A673 (cell line): ENCODE data around the gene BSDC1. TPM values are rescaled to one million over a fixed set of nuclear protein-coding genes. Genes with fewer than 3 reads are reported as not detected.
A peak's percentile ranks its signal among the peaks of the same experiment; 100 is the strongest.

Source experiments
- BruUV-seq: library from RNA; stranded (reverse); fragments of 400-500 nt; replicated peaks from 2 replicates; lab custom pipeline; 2021; lab: Mats Ljungman, UMichigan
- CTCF ChIA-PET: fragments of 300-600 bp; sonication (Branson Sonifier 250); formaldehyde crosslinking; loops from one replicate; lab custom pipeline; 2022; ENCODE audit warnings: antibody characterized with exemption; lab: Charles Lee
- POLR2A ChIA-PET: fragments of 300-600 bp; sonication (Branson Sonifier 250); formaldehyde crosslinking; loops from one replicate; lab custom pipeline; 2022; ENCODE audit warnings: antibody characterized with exemption; ENCODE audit not compliant: low non-redundant PET; lab: Charles Lee
- DNase-seq: peaks from one replicate; pipeline ENCODE4 v3.0.0-alpha.2; 2015; ENCODE audit warnings: low spot score
- H3K27ac ChIP-seq: fragments of 200-600 bp; sonication (generic); 2 replicates; pipeline ENCODE4 v1.5.1; 2016; ENCODE audit warnings: mixed run types, low read depth, mild to moderate bottlenecking, mixed read lengths, antibody characterized with exemption, low read length; ENCODE audit not compliant: poor library complexity, severe bottlenecking
- H3K27me3 ChIP-seq: fragments of 200-600 bp; sonication (generic); replicated peaks from 2 replicates; pipeline ENCODE4 v1.6.1; 2017; ENCODE audit warnings: mixed run types, low read depth, mild to moderate bottlenecking, mixed read lengths, antibody characterized with exemption, low read length; ENCODE audit not compliant: insufficient read depth, poor library complexity
- H3K36me3 ChIP-seq: fragments of 200-600 bp; sonication (generic); 2 replicates; pipeline ENCODE4 v1.6.1; 2016; ENCODE audit warnings: mixed run types, mild to moderate bottlenecking, mixed read lengths, antibody characterized with exemption, low read length; ENCODE audit not compliant: insufficient read depth, poor library complexity, severe bottlenecking
- H3K4me1 ChIP-seq: fragments of 200-600 bp; sonication (generic); 2 replicates; pipeline ENCODE4 v1.6.1; 2017; ENCODE audit warnings: mixed run types, mild to moderate bottlenecking, mixed read lengths, antibody characterized with exemption, low read length; ENCODE audit not compliant: insufficient read depth, poor library complexity, severe bottlenecking
- H3K4me3 ChIP-seq: fragments of 200-600 bp; sonication (generic); 2 replicates; pipeline ENCODE4 v1.5.1; 2016; ENCODE audit warnings: low read depth, mixed run types, mild to moderate bottlenecking, mixed read lengths, low read length; ENCODE audit not compliant: poor library complexity, severe bottlenecking
- H3K9me3 ChIP-seq: fragments of 200-600 bp; sonication (generic); 2 replicates; pipeline ENCODE4 v1.6.1; 2016; ENCODE audit warnings: mixed run types, low read depth, mild to moderate bottlenecking, mixed read lengths, antibody characterized with exemption, low read length; ENCODE audit not compliant: poor library complexity, severe bottlenecking
- CTCF ChIP-seq: fragments of 300-800, 200-600 bp; sonication (generic); conservative IDR thresholded peaks from 2 replicates; pipeline ENCODE4 v1.5.1; 2017; ENCODE audit warnings: low read depth, mild to moderate bottlenecking, antibody characterized with exemption, low read length, moderate library complexity, mixed read lengths
- EZH2 ChIP-seq: fragments of 200-600 bp; sonication (generic); IDR thresholded peaks from 2 replicates; pipeline ENCODE4 v1.6.1; 2017; ENCODE audit warnings: borderline replicate concordance, low read depth, mild to moderate bottlenecking, mixed read lengths, antibody characterized with exemption, low read length; ENCODE audit not compliant: poor library complexity, severe bottlenecking
- intact Hi-C: fragments of 100-400 bp; cut with micrococcal nuclease; formaldehyde crosslinking; loops from one replicate; pipeline ENCODE4 v1.10.0; 2022; ENCODE audit not compliant: unreplicated experiment
- total RNA-seq: library from RNA; stranded (reverse); gene quantifications from 2 replicates; pipeline ENCODE4 v1.2.3, GENCODE V29; 2021

Gene BSDC1
- total RNA-seq, 1 experiment from 2014 or later: 48.0 TPM

- no peaks in the 10 kb centered on the region for H3K27me3 ChIP-seq
- no TSS peak for BruUV-seq
- POLR2A ChIA-PET: no interaction called here
- peaks cover 9% of the 10 kb centered on the region for H3K4me1 ChIP-seq
- peaks cover 13% of the 10 kb centered on the region for H3K36me3 ChIP-seq
- H3K27ac ChIP-seq: no peak overlapping the region
- no peaks in the 10 kb centered on the region for H3K9me3 ChIP-seq
- peak overlapping the region; percentile 49 for H3K4me3 ChIP-seq
- TF ChIP-seq CTCF (peak; percentile 46), EZH2 (no peak)
- CTCF ChIA-PET: no interaction called here
- DNase-seq: peak; percentile 30
- intact Hi-C loops: no loop called here
These were observed 32.4 kb downstream of the BSDC1 start for GRCh38 chr1:32361674-32362473.

GRCh38 chr1:32361308-32361673 is 33.0 kb downstream of the BSDC1 start:
- no peak overlapping the region for H3K27ac ChIP-seq
- DNase-seq: no peak
- no peaks in the 10 kb centered on the region for H3K9me3 ChIP-seq
- ChIA-PET CTCF (no interaction called here), POLR2A (no interaction called here)
- no peaks in the 10 kb centered on the region for H3K27me3 ChIP-seq
- intact Hi-C loops: no loop called here
- peaks cover 9% of the 10 kb centered on the region for H3K4me1 ChIP-seq
- no peak for TF ChIP-seq EZH2
- TF ChIP-seq CTCF: no peak
- peaks cover 10% of the 10 kb centered on the region for H3K36me3 ChIP-seq
- H3K4me3 ChIP-seq: peak overlapping the region; percentile 49
- no TSS peak for BruUV-seq

GRCh38 chr1:32358435-32358834 is 35.8 kb downstream of the BSDC1 start:
- no peaks in the 10 kb centered on the region for H3K9me3 ChIP-seq
- intact Hi-C loops: no loop called here
- H3K36me3 ChIP-seq: peaks cover 3% of the 10 kb centered on the region
- peaks cover 9% of the 10 kb centered on the region for H3K4me1 ChIP-seq
- H3K27me3 ChIP-seq: no peaks in the 10 kb centered on the region
- ChIA-PET CTCF (no interaction called here), POLR2A (interaction anchor here (0.7 kb wide), 1 partner anchor 19 kb away, joined by 6 read pairs; no protein-coding TSS in a partner anchor)
- no peak for TF ChIP-seq CTCF
- TF ChIP-seq EZH2: no peak
- no peak overlapping the region for H3K4me3 ChIP-seq
- no peak overlapping the region for H3K27ac ChIP-seq
- no peak for DNase-seq
- BruUV-seq: no TSS peak
